HG02571 (cell line): ENCODE data around the gene ZBTB46.
"Not testable (repeated sequence)": the region's sequence is repeated elsewhere in the genome, so short reads cannot be mapped to it uniquely, and the experiment has no call there.

Source experiments
- ATAC-seq: cut with Tn5 transposase; IDR thresholded peaks from one replicate; pipeline ENCODE4 v1.9.1; 2021; ENCODE audit warnings: mild to moderate bottlenecking, moderate library complexity; ENCODE audit not compliant: unreplicated experiment

Gene ZBTB46

DNA sequence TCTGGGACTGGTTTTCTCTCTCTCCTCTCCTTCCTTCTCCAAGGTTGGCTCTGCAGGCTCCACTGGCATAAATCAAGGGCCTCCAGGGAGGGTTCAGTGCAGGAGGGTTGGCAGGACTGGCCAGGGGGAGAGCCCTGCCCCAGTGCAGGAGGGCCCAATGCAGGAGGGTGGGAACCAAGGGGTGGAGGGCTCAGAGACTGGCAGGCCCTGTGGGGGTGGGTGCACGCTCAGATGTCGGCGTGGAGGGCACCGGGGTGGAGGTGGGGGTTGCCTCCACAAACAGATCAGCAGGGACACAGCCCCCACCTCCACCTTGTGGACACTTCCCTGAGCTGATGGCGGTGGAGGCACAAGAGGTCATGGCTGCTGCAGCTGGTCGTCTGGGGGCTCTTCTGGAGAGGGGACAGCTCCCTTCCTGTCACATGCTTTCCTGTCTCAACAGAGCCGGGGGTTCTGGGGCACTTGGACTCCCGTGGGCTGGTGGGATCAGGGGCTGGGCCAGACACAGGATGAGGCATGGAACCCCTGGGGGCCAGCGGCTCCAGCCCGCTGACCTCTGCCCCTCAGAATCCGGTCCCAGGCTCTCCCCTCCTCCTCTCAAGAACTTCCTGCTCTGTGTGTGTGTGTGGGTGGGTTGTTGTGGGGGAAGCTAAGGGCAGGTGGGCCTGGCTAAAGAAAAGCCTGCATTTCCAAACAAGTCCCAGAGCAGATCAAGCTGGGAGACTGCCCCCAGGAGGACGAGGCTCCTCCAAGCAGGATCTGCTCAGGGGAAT is 27.5 kb upstream of the ZBTB46 start:
- no peak for ATAC-seq

DNA sequence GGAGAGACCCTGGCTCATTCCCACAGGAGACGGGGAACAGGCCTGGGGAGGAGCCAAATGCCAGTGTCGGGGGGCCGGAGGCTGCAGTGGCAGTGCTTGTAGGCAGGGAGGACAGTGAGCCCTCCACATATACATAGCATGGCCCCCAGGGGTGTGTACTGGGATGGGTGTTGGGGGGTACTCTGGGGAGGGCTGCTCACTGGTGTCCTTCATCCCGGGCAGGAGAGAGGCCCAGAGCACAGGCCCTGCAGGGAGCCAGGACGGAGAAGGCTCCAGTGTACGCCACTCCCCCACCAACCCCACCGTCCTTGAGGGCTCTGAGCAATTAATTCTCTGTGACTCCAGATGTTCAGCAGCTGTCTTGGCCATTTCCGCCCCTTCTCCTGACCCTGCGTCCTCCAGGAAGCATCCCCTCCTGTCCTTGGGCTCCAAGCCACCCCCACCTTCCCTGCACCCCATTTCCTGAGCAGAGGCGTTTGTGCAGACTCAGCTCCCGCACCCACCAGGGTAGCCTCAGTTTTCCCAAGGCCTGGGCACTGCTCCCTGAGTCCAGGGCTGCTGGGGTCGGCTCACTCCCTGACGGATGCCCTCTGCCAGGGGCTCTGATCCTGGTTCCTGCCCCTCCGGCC is 26.8 kb upstream of the ZBTB46 start:
- ATAC-seq, result no peak

DNA sequence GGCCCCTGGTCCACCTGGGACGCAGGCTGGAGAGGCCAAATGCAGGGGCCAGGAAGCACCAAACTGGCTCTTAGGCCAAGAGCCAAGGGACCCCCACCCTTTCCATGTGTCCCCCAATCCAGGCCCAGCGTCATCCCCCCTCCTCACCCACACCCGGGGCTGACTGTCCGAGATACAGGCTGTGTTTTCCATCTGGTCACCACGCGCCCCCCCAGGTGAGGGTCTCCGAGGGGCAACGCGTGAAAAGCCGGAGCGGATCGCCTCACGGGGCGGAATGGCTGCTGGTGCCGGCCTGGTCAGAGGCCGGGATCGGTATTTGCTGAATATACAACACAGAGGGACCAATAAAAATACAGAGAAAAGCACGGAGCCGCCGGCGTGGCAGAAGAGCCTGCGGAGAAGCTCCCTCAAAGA is 25.0 kb upstream of the ZBTB46 start:
- ATAC-seq, result no peak

DNA sequence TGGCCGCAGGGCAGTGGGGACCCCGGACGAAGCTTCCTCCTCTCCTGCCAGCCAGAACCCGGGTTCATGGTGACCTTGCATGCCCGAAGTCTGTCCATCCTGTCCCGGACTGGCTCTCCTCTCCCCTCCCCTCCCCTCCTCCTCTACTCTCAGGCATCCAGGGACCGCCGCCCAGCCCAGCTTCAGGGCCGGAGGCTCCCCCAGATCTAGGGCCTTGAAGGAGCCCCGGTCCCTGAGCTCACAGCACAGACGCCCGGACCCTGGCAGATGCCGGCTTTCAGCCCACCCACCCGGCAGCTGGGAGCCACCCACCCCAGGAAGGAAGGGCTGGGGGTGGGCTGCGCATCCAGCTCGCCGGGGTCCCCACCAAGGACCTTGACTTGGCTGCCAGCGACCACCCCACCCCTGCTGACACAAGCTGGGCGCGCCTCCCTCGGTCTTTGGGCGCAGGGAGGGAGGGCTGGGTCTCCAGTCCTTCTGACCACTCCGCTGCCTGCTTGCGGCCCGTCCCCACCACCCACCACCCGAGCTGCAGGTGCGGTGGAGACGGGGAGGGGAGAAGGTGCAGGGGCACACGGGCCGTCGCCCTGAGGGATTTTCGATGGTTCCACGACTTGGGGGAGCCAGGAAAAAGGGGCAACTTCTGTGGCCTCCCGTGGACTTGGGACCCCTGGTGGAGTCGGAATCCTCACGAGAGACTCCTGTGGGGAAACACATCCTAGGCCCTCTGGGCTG is 24.5 kb upstream of the ZBTB46 start:
- no peak for ATAC-seq

DNA sequence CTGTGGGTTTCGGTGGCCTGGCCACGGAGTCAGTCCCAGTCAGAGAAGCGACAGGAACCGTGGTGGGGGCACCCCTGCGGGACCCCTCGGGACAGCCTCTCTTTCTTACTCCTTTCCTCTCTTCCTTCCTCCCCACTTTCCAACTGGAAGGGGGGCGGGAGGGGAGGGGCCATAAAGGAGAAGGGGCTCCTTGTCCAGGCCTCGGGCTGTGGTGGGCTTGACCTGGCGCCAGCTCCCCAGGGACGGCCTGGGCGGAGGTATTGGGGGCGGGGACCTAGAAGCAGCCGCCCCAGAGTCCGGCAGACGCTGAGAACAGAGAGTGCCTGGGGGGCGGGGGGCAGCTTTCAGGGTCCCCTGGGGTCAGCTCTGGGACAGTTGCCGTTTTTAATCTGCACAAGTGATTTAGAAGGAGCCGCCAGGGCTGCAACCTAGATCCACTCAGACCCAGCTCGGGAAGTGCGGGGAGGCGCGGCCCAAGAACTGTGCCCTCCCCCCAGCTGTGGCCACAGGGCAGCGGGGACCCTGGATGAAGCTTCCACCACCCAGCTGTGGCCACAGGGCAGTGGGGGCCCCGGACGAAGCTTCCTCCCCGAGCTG is 23.8 kb upstream of the ZBTB46 start:
- no peak for ATAC-seq

DNA sequence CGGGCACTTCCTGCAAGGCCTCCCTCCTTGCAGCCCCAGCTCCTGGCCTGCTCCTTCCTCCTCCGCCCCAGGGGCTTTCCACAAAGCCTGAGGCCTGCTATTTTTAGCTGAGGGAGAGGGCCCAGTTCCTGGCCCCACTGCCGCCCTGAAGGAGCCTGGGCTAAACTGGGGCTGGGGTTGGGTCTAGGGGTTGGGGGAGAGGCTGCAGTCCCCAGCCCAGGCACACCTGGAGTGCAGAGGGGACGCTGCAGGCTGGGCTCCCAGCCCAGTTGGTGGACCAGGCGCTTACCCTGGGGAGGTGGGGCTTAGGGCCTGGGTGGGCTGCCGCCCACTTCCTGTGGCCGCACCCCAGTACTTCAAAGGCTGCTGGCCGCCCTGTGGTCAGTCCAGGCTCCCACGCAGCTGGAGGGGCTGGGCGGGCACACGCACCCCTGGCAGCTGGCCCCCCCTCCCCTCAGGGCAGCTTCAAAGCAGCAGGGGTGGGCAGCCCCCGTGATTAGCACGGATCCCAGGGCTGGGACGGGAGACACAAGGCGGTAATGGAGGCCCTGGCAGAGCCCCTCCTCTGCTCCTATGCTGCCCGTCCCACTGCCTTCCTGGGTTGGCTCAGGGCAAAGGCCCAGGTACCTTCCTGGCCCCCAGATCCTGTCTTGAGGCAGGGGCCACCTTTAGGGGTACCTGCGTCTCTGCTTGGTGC is 23.2 kb upstream of the ZBTB46 start:
- ATAC-seq, result no peak

DNA sequence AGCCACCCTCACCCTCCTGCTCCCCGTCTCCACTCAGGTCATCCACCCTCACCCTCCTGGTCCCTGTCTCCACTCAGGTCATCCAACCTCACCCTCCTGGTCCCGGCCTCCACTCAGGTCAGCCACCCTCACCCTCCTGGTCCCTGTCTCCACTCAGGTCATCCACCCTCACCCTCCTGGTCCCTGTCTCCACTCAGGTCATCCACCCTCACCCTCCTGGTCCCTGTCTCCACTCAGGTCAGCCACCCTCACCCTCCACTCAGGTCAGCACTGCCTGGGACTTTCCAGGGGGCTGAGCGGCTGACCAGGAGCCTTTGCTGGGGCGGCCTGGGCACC is 22.6 kb upstream of the ZBTB46 start:
- ATAC-seq, result not testable (repeated sequence)

DNA sequence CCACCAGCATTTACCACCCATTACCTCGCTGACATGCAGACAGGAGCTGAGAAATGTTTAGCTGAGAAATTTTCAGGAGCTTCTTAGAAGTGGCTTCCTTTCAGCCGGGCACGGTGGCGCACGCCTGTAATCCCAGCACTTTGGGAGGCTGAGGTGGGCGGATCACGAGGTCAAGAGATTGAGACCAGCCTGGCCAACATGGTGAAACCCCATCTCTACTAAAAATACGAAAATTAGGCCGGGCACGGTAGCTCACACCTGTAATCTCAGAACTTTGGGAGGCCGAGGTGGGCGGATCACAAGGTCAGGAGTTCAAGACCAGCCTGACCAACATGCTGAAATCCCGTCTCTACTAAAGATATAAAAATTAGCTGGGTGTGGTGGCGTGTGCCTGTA is 20.5 kb upstream of the ZBTB46 start:
- not testable (repeated sequence) for ATAC-seq

DNA sequence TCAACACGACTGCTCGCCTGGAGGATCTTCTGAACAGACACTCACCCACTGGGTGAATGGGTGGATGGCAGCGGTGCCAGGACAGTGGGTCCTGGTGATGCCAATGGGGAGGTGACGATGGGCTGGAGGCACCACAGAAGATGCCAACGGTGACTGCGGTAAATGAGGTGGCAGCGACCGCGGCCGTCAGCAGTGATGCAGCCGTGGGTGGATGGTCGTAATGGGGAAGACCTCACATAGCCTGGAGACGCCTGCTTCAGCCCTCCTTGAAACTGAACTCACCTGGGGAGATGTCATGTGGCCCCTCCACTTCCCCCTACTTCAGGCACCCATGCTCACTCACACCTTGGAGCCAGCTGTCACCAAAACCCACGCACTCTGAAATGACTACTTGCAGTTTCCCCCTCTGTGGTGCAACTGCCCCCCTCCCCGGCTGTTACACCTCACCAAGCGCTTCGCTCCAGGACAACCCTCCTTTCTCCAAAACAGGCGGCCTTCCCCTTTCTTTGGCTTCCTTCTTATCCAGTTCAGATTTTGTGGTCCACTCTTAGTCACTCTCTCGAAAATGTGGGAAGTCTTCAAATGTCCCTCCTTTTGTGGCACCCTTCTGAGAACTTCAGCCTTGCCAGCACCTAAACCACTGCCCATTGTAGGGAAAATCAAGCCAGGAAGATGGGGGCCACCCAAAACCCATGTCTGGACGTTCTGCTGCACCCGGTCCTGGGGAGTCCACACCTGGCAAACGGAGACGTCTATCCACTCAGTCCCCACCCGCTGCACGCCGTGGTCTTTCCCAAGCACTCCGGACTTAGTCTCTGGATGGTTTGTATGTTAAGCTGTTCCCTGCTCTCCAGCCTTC is 19.9 kb upstream of the ZBTB46 start:
- ATAC-seq, result peak; percentile 66

DNA sequence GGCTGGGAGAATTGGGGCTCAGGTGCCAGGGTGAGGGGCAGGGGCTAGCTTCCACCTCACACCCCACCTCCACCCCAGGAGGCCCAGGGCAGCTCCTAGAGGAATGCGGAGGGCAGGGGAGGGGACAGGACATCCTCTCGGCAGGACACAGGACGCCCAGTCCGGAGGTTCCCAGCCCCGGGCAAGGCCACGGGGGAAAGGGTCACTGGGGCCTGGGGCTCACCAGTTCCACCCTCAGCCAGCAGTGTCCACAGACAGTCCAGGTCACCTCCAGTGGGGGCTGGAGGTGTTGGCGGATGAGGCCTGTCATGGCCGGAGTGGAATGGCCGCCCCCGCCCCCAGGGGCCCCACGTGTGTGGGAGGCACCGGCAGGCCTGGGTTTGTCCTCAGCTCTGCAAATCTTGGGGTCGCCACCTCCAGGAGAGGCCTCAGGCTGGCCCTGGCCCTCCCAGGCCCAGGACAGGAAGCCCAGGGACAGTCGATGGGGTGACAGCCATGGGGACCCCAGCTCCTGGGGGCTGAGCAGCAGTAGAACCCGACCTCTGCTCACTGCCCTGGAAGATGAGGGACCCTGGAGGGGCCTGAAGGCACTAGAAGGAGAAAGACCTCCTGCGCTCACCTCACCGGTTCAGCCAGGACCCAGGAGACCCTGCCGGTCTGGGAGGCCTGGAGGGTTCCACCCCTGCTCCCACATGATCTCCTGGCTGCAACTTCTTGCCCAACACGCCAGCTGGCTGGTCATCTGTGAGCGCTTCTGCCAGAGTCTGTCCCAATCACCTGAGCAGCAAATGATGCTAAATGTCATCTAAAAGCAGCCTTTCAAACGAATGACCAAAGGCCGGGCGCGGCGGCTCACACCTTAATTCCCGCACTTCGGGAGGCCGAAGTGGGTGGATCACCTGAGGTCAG is 17.2 kb upstream of the ZBTB46 start:
- ATAC-seq, result no peak

DNA sequence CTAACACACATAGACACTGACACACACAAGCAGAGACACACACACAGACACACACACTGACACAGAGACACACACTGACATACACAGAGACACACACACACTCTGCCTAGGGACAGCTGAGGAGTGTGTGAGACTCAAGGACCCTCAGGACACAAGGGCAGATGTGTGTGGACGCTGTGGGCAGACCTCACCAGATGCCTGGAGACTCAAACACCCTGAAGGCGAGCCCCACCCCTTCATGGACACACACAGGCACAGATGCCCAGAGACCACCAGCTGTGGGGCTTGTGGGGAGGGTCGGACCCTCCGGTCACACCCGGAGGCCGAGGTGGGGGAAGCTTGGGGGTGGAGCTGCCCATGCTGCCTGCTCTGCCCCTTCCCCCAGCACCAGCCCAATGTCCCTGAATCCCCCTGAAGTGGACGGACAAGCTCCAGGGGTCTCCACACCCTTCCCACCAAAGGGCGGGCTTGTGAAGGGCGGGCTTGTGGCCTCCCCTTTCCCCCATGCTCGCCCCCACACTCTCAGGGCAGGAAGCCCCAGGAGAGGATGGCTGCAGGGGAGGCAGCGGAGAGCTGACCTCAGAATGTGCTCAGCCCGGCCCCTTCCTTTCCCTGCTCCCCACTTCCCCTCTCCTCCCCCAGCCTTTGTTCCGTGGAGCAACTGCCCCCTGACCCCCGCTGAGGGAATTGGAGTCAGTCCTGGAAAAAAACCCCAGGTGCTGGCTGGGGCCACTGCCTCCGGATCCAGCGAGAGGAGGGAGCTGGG is 16.4 kb upstream of the ZBTB46 start:
- no peak for ATAC-seq

DNA sequence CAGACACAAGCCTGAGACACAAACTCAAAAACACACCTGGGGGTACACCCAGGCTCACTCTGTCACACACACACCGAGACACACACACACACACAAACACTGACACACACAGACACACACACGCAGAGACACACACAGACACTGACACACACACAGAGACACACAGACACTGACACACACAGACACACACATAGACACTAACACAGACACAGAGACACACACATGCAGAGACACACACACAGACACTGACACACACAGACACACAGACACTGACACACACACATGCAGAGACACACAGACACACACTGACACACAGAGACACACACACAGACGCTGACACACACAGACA is 15.8 kb upstream of the ZBTB46 start:
- no peak for ATAC-seq

DNA sequence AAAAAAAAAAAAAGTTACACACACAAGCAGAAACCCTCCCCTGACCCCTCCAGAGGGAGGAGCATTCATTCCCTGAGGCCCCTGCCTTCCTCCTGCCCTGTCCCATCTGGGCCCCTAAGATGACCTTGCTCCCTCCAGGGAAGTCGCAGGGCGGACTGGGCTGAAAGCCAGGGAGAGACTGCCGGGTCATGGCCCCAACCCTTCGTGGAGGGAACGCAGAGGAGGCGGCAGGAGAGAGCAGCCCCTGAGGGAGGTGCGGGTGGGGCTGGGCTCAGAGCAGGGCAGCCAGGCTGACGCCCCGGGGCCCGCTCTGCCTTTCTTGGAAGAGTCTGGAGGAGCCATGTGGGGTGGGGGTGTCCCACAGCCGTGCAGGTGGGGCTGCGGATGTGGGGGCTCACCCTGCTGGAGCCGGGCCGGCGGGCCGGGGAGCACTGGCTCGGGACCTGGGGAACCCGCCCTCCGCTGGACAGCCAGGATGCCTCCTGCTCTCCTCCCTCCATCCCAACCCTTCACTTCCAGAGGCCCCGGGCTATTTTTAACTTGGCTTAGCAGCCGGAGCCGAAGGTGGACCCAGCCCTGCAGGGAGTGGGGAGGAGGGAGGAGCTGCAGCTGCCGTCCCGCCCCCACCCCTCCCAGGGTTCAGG is 15.2 kb upstream of the ZBTB46 start:
- no peak for ATAC-seq

DNA sequence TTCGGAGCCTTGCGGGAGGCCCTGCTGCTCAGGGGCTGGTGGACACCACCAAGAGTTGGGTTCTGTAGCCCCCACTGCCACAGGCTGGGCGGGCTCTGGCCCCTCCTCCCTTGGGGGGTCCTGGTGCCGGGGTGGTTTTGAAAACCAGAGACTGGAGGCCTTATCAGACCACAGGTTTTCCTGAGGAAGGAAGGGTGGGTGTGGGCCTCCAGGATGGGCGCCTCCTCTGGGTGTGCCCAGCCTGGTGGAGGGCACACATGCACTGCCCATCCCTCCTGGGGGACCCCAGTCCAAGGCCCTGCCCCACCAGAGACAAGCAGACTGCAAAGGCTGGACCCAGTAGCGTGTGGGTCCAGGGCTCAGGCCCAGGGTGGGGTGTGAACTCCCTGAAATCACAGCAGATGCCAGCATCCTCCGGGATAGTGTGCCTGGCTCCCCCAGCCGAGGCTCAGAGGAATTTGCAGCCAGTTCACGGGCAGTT is 13.5 kb upstream of the ZBTB46 start:
- ATAC-seq, result no peak

DNA sequence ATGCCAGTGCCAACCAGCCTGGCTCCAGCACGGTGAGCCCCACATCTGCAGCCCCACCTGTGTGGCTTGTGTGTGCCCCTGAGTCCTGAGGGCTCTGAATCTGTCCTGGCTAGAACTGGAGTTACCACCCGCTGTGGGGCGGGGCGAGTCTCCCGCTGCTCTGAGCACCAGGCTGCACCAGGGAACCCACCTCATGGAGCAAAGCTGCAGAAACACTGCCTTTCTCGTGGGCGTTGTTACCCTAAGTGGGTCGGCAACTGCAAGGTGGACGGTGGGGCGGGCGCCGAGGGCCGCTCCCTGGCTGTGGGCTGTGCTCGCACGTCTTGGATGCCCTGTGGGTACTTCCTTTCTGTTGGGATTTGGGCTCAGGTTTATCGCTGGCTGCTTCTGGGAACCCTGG is 12.7 kb upstream of the ZBTB46 start:
- ATAC-seq, result no peak

DNA sequence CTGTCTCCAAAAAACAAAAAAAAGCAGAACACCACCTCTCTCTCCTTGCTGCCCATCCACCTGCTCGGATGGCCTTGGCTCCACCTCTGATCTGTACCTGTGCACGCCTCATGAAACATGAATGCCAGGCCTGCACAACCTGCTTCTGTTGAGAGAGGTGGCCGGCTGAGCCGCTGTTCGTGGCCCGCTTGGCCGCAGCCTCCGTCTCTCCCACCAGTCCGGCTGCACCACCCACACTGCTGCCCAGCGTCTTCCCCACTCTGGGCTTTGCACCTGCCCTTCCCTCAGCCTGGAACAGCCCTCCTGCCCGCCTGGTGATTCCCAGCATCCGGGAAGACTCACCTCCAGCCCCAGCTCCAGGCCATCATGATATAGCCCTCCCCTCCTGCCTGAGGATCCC is 12.2 kb upstream of the ZBTB46 start:
- no peak for ATAC-seq

DNA sequence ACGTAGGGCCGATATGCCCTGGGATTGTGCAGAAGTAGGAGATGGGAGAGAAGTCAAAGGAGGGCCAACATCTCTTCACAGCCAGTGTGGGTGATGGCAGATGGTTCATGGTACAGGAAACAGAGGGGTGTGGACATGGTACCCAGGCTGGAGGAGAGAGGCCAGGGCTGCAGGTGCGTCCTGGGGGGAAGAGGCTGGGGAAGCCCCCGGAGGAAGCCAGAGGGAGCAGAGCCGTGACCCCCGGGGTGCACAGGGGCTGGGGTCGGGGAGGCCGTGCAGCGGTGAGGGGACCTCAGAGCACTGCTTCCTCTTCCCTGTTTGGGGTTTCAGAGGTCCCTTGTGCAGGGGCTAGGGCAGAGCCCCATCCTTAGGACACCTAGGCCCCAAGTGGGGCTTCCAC is 11.2 kb upstream of the ZBTB46 start:
- ATAC-seq, result no peak

DNA sequence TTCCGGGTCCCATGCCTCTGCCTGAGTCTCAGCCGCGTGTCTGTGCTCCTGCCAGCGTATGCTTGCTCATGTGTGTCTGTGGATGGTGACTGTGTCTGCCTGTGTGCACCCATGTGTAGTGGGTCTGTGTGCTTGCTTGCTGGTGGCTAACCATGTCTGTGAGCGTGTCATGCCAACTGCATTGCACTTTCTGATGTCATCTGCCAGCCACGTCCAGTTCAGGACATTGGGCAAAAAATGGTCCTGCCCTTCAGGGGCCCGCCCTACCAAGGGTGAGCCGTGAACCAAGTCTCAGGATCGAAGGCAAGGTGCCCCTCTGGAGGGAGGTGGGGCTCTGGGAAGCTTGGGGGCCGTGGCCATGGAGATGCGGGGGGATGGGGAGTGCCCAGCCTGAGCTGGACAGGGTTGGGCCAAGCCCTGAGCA is 9.4 kb upstream of the ZBTB46 start:
- ATAC-seq, result no peak
